PC-3 (cell line): ENCODE measurements around the gene APBB2. TPM values are rescaled to one million over a fixed set of nuclear protein-coding genes. Genes with fewer than 3 reads are reported as not detected.

Experiments used
- ATAC-seq: fragments of 200-7000 bp; cut with Tn5 transposase; 2 replicates; pipeline ENCODE4 v1.9.1; 2020; ENCODE audit warnings: mild to moderate bottlenecking, moderate library complexity
- BruUV-seq: library from RNA; stranded (reverse); fragments of 400-500 nt; replicated peaks from 2 replicates; lab custom pipeline; 2021; lab: Mats Ljungman, UMichigan
- CTCF ChIA-PET: fragments of 300-600 bp; sonication (Branson Sonifier 250); formaldehyde crosslinking; loops from one replicate; lab custom pipeline; 2022; ENCODE audit warnings: antibody characterized with exemption; lab: Charles Lee
- POLR2A ChIA-PET: fragments of 300-600 bp; sonication (Branson Sonifier 250); formaldehyde crosslinking; loops from one replicate; lab custom pipeline; 2022; ENCODE audit warnings: antibody characterized with exemption; ENCODE audit not compliant: unreplicated experiment; lab: Charles Lee
- DNase-seq: peaks from one replicate; pipeline ENCODE4 v3.0.0-alpha.2; 2015
- H2AFZ ChIP-seq: fragments of 300-600 bp; sonication (generic); 2 replicates; pipeline ENCODE4 v1.6.0; 2016; ENCODE audit warnings: antibody characterized with exemption, low read length
- H3F3A ChIP-seq: fragments of 300-600 bp; sonication (generic); one replicate; pipeline ENCODE4 v1.6.0; 2017; ENCODE audit warnings: antibody characterized with exemption, low read length, control low read depth, mild to moderate bottlenecking; ENCODE audit not compliant: unreplicated experiment
- H3K27ac ChIP-seq: fragments of 300-600 bp; sonication (generic); 2 replicates; pipeline ENCODE4 v1.5.1; 2016; ENCODE audit warnings: mild to moderate bottlenecking, low read length
- H3K27me3 ChIP-seq: fragments of 300-600 bp; sonication (generic); 2 replicates; pipeline ENCODE4 v1.6.1; 2016; ENCODE audit warnings: low read length, mixed read lengths
- H3K36me3 ChIP-seq: fragments of 300-600 bp; sonication (generic); 2 replicates; pipeline ENCODE4 v1.6.1; 2016; ENCODE audit warnings: low read depth, mixed run types, low read length, mixed read lengths
- H3K4me1 ChIP-seq: fragments of 300-600 bp; sonication (generic); 2 replicates; pipeline ENCODE4 v1.5.1; 2016; ENCODE audit warnings: low read length; ENCODE audit not compliant: insufficient read depth
- H3K4me2 ChIP-seq: fragments of 300-600 bp; sonication (generic); 2 replicates; pipeline ENCODE4 v1.6.0; 2016; ENCODE audit warnings: low read length
- H3K4me3 ChIP-seq: fragments of 300-600 bp; sonication (generic); 2 replicates; pipeline ENCODE4 v1.5.1; 2016; ENCODE audit warnings: mild to moderate bottlenecking, low read length, mixed read lengths
- H3K79me2 ChIP-seq: fragments of 300-600 bp; sonication (generic); 2 replicates; pipeline ENCODE4 v1.6.1; 2017; ENCODE audit warnings: low read length, mixed read lengths
- H3K9ac ChIP-seq: fragments of 300-600 bp; sonication (generic); 2 replicates; pipeline ENCODE4 v1.6.0; 2016; ENCODE audit warnings: mild to moderate bottlenecking, low read length
- H3K9me2 ChIP-seq: fragments of 300-600 bp; sonication (generic); replicated peaks from 2 replicates; pipeline ENCODE4 v1.6.1; 2016; ENCODE audit warnings: mixed run types, low read length, mixed read lengths
- H3K9me3 ChIP-seq: fragments of 300-600 bp; sonication (generic); 2 replicates; pipeline ENCODE4 v1.6.1; 2016; ENCODE audit warnings: low read length, mixed read lengths
- H4K20me1 ChIP-seq: fragments of 300-600 bp; sonication (generic); 2 replicates; pipeline ENCODE4 v1.6.1; 2016; ENCODE audit warnings: low read length, mixed read lengths
- CTCF ChIP-seq: fragments of 300-600 bp; sonication (generic); conservative IDR thresholded peaks from 2 replicates; pipeline ENCODE4 v1.5.1; 2017; ENCODE audit warnings: antibody characterized with exemption, low read depth, mild to moderate bottlenecking, low read length
- EZH2 ChIP-seq: fragments of 300-600 bp; sonication (generic); IDR thresholded peaks from one replicate; pipeline ENCODE4 v1.6.1; 2017; ENCODE audit warnings: antibody characterized with exemption, mild to moderate bottlenecking, low read length; ENCODE audit not compliant: unreplicated experiment
- EZH2phosphoT487 ChIP-seq: fragments of 300-600 bp; sonication (generic); IDR thresholded peaks from 2 replicates; pipeline ENCODE4 v1.6.1; 2018; ENCODE audit warnings: mild to moderate bottlenecking, antibody characterized with exemption, low read length, borderline replicate concordance
- intact Hi-C: fragments of 100-400 bp; cut with micrococcal nuclease; formaldehyde crosslinking; loops from 2 replicates; pipeline ENCODE4 v1.9.0; 2023
- total RNA-seq: library from RNA; depleted of rRNA; stranded (reverse); fragments of >200 nt; gene quantifications from 2 replicates; pipeline ENCODE4 v1.2.3, GENCODE V29; 2014

Gene APBB2
- total RNA-seq, 1 experiment from 2014 or later, result 24.7 TPM

GRCh38 chr4:41142376-41143310 lies 71.7 kb downstream of the APBB2 start:
- intact Hi-C loops, result no loop called here
- H3K4me1 ChIP-seq, result peaks cover 13% of the 10 kb centered on the region
- H3F3A ChIP-seq, result no peaks in the 10 kb centered on the region
- H2AFZ ChIP-seq, result no peak overlapping the region
- H4K20me1 ChIP-seq, result no peaks in the 10 kb centered on the region
- DNase-seq (no peak), ATAC-seq (no peak)
- H3K9me3 ChIP-seq, result no peaks in the 10 kb centered on the region
- no peaks in the 10 kb centered on the region for H3K9me2 ChIP-seq
- peaks cover 31% of the 10 kb centered on the region for H3K79me2 ChIP-seq
- POLR2A ChIA-PET, result no interaction called here
- BruUV-seq, result no TSS peak
- no peaks in the 10 kb centered on the region for H3K27me3 ChIP-seq
- H3K4me2 ChIP-seq, result 0 out of 2 replicates have a peak overlapping the region, but pooled peaks have one; percentile 10
- H3K4me3 ChIP-seq, result no peak overlapping the region
- H3K36me3 ChIP-seq, result peaks cover 4% of the 10 kb centered on the region
- CTCF ChIA-PET, result no interaction called here
- H3K27ac ChIP-seq, result no peak overlapping the region
- no peak overlapping the region for H3K9ac ChIP-seq
- TF ChIP-seq CTCF (no peak), EZH2 (no peak)

- Histone ChIP-seq H3K4me1 (peaks cover 13% of the 10 kb centered on the region), H3K9ac (no peak overlapping the region), H3K36me3 (peaks cover 4% of the 10 kb centered on the region), H3K9me2 (no peaks in the 10 kb centered on the region), H3K9me3 (no peaks in the 10 kb centered on the region), H3K4me2 (no peak overlapping the region), H3F3A (no peaks in the 10 kb centered on the region), H2AFZ (no peak overlapping the region), H3K27ac (no peak overlapping the region), H4K20me1 (no peaks in the 10 kb centered on the region), H3K27me3 (no peaks in the 10 kb centered on the region), H3K4me3 (no peak overlapping the region), H3K79me2 (peaks cover 28% of the 10 kb centered on the region)
- DNase-seq (peak; percentile 29), ATAC-seq (no peak)
- intact Hi-C loops, result no loop called here
- CTCF ChIA-PET, result no interaction called here
- TF ChIP-seq EZH2phosphoT487 (no peak), CTCF (no peak), EZH2 (no peak)
- BruUV-seq, result no TSS peak
- POLR2A ChIA-PET, result no interaction called here
Observed at GRCh38 chr4:41141900-41142299, 72.4 kb downstream of the APBB2 start.

GRCh38 chr4:41140410-41140809 lies 73.9 kb downstream of the APBB2 start:
- ATAC-seq (no peak), DNase-seq (no peak)
- ChIA-PET CTCF (no interaction called here), POLR2A (no interaction called here)
- H3F3A ChIP-seq, result no peaks in the 10 kb centered on the region
- H3K4me1 ChIP-seq, result peaks cover 13% of the 10 kb centered on the region
- no peaks in the 10 kb centered on the region for H3K27me3 ChIP-seq
- no peaks in the 10 kb centered on the region for H3K9me2 ChIP-seq
- intact Hi-C loops, result no loop called here
- H4K20me1 ChIP-seq, result no peaks in the 10 kb centered on the region
- TF ChIP-seq CTCF (no peak), EZH2 (no peak)
- no peak overlapping the region for H3K4me3 ChIP-seq
- no peak overlapping the region for H3K27ac ChIP-seq
- peaks cover 4% of the 10 kb centered on the region for H3K36me3 ChIP-seq
- H3K9me3 ChIP-seq, result no peaks in the 10 kb centered on the region
- BruUV-seq, result no TSS peak
- H3K4me2 ChIP-seq, result no peak overlapping the region
- no peak overlapping the region for H2AFZ ChIP-seq
- peaks cover 17% of the 10 kb centered on the region for H3K79me2 ChIP-seq
- no peak overlapping the region for H3K9ac ChIP-seq
